Keratinocyte (primary cell): ENCODE data around the gene CCDC85C. TPM values are rescaled to one million over a fixed set of nuclear protein-coding genes. Genes with fewer than 3 reads are reported as not detected.

Experiments used
- DNase-seq: peaks from one replicate; pipeline ENCODE4 v3.0.0-alpha.2; 2011; ENCODE audit warnings: low read depth, missing footprints, low spot score
- FAIRE-seq: peaks from 2 replicates; lab custom pipeline; 2011; peaks lifted over from hg19 to GRCh38; lab: Jason Lieb, UNC
- H2AFZ ChIP-seq: 2 replicates; pipeline ENCODE4 v1.6.0; 2012; ENCODE audit warnings: low read length, control low read depth, inconsistent platforms; ENCODE audit not compliant: control insufficient read depth
- H3K27ac ChIP-seq: 2 replicates; pipeline ENCODE4 v1.5.1; 2011; ENCODE audit warnings: low read length; ENCODE audit not compliant: control insufficient read depth, insufficient read depth
- H3K27me3 ChIP-seq: 3 replicates; pipeline ENCODE4 v1.6.0; 2011; ENCODE audit warnings: low read length; ENCODE audit not compliant: control insufficient read depth, insufficient read depth; ENCODE audit errors: extremely low read depth
- H3K36me3 ChIP-seq, 2 experiments: 2 replicates in 1 of 2; 3 replicates in 1 of 2; pipeline ENCODE4 v1.5.1; 2011; ENCODE audit warnings: low read length in 2 of 2, mild to moderate bottlenecking in 1 of 2; ENCODE audit not compliant: control insufficient read depth in 2 of 2, insufficient read depth in 2 of 2; ENCODE audit errors: extremely low read depth in 1 of 2
- H3K4me1 ChIP-seq: 3 replicates; pipeline ENCODE4 v1.5.1; 2011; ENCODE audit warnings: low read length; ENCODE audit not compliant: control insufficient read depth, insufficient read depth; ENCODE audit errors: extremely low read depth
- H3K4me2 ChIP-seq: 3 replicates; pipeline ENCODE4 v1.6.0; 2011; ENCODE audit warnings: low read depth, low read length; ENCODE audit not compliant: control insufficient read depth, insufficient read depth; ENCODE audit errors: extremely low read depth
- H3K4me3 ChIP-seq, 3 experiments: fragments of 200-600 bp in 1 of 3; sonication (generic) in 1 of 3; 2 replicates in 2 of 3; 3 replicates in 1 of 3; pipeline ENCODE4 v1.5.1; 2011 to 2016; ENCODE audit warnings: low read length in 3 of 3, mild to moderate bottlenecking in 3 of 3, control low read depth in 2 of 3, inconsistent platforms in 1 of 3, low read depth in 1 of 3, mixed read lengths in 1 of 3, mixed run types in 1 of 3, moderate library complexity in 1 of 3; ENCODE audit not compliant: control insufficient read depth in 2 of 3, insufficient read depth in 2 of 3; ENCODE audit errors: extremely low read depth in 1 of 3
- H3K79me2 ChIP-seq: 2 replicates; pipeline ENCODE4 v1.6.0; 2012; ENCODE audit warnings: low read length; ENCODE audit not compliant: control insufficient read depth, insufficient read depth
- H3K9ac ChIP-seq: 3 replicates; pipeline ENCODE4 v1.6.0; 2011; ENCODE audit warnings: low read length; ENCODE audit not compliant: control insufficient read depth, insufficient read depth; ENCODE audit errors: extremely low read depth
- H3K9me1 ChIP-seq: 3 replicates; pipeline ENCODE4 v1.6.0; 2011; ENCODE audit warnings: low read length; ENCODE audit not compliant: control insufficient read depth, insufficient read depth; ENCODE audit errors: extremely low read depth
- H3K9me3 ChIP-seq: 2 replicates; pipeline ENCODE4 v1.5.1; 2012; ENCODE audit warnings: low read depth, low read length; ENCODE audit not compliant: control insufficient read depth
- H4K20me1 ChIP-seq: 3 replicates; pipeline ENCODE4 v1.6.0; 2011; ENCODE audit warnings: low read length; ENCODE audit not compliant: control insufficient read depth, insufficient read depth; ENCODE audit errors: extremely low read depth
- CTCF ChIP-seq, 3 experiments: IDR thresholded peaks in 1 of 3; conservative IDR thresholded peaks in 1 of 3; optimal IDR thresholded peaks in 1 of 3; 2 replicates in 2 of 3; 3 replicates in 1 of 3; pipeline versions ENCODE3 to v1.5.1; 2011; ENCODE audit warnings: low read length in 3 of 3, mild to moderate bottlenecking in 3 of 3, moderate library complexity in 2 of 3, control low read depth in 1 of 3, inconsistent platforms in 1 of 3; ENCODE audit not compliant: insufficient read depth in 2 of 3; ENCODE audit errors: extremely low read depth in 1 of 3
- EZH2 ChIP-seq: IDR thresholded peaks from one replicate; pipeline ENCODE4 v1.6.1; 2012; ENCODE audit warnings: inconsistent platforms, mild to moderate bottlenecking, low read length, moderate library complexity
- dilution Hi-C: fragments of 300-500 bp; cut with MboI; formaldehyde crosslinking; loops from one replicate; pipeline ENCODE4 v1.7.0; 2020; ENCODE audit warnings: low sequenced_read_pairs; ENCODE audit not compliant: extremely low pct_ligation_motif_present
- polyA plus RNA-seq, 5 experiments: library from polyadenylated mRNA; depleted of rRNA in 3 of 5; stranded (reverse) in 3 of 5; stranded (forward) in 1 of 5; unstranded in 1 of 5; fragments of >200 nt; gene quantifications; 1 replicate in 1 of 5; 2 replicates in 3 of 5; 3 replicates in 1 of 5; pipeline versions ENCODE4 v1.2.1 to v1.2.3, GENCODE V29; 2011 to 2012; ENCODE audit warnings: missing spikeins in 2 of 5, low read depth in 1 of 5, low replicate concordance in 1 of 5

Gene CCDC85C
- polyA plus RNA-seq, 1 donor (not counting 4 experiments of a cell fraction or from before 2014, with no cell fraction given): 13.2 TPM

DNA sequence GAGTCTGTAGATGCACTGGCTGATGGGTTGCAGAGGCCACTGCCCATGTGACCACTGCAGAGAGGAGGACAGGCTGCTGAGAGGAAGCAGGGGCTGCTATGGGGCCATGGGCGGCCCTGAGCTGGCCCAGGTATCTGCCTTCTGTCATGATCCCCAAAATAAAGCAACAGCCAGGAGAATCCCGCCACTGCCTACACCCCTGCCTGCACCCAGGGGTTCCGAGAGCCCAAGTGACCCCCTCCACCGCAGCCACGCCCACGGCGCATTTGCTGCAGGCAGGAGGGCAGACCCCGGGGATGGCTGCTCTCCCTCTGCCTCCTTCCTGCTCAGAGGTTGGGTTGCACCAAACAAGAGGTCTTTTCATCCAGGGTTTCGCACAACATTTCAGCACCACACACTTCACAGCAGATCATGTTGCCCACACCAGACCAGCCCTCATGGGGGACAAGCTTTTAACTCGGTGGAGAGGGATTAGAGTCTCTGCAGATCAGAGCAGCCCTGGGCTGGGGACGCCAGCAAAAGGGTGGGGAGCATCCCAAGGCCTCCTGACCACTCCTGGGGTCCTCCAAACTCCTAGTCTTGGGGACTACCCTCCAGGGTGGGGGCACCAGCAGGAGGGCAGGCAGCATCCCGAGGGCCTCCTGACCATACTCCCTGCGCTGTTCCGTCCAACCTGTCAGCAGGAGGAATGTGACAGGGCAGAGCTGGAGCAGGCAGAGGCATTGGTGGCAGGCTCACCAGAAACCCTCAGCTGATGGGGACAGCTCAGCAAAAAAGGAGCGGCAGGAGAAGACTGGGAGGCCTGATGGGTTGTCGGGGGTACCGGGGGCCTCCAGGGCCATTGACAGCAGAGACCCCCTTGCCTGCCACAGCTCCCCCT lies 14.1 kb downstream of the CCDC85C start:
- Histone ChIP-seq H3K9me1 (peaks cover 15% of the 10 kb centered on the region), H3K79me2 (peaks cover 96% of the 10 kb centered on the region), H3K36me3 (peaks cover 0 to 1% of the 10 kb centered on the region in 2 experiments), H3K4me1 (peaks cover 5% of the 10 kb centered on the region), H3K4me3 (no peak overlapping the region), H3K27ac (no peak overlapping the region), H3K27me3 (no peaks in the 10 kb centered on the region), H3K9ac (no peak overlapping the region), H4K20me1 (peaks cover 24% of the 10 kb centered on the region), H2AFZ (no peak overlapping the region), H3K4me2 (no peak overlapping the region), H3K9me3 (no peaks in the 10 kb centered on the region)
- no peak for TF ChIP-seq CTCF (optimal IDR thresholded peaks at IDR 0.05 in 1 of 3, IDR thresholded peaks at IDR 0.05 in 1 of 3, conservative IDR thresholded peaks at IDR 0.05 in 1 of 3; ENCODE audit: extremely low read depth in 1 of 3, insufficient read depth in 2 of 3, low read length in 3 of 3)
- TF ChIP-seq EZH2: no peak
- DNase-seq: no peak
- dilution Hi-C loops: no loop called here
- no peak for FAIRE-seq

DNA sequence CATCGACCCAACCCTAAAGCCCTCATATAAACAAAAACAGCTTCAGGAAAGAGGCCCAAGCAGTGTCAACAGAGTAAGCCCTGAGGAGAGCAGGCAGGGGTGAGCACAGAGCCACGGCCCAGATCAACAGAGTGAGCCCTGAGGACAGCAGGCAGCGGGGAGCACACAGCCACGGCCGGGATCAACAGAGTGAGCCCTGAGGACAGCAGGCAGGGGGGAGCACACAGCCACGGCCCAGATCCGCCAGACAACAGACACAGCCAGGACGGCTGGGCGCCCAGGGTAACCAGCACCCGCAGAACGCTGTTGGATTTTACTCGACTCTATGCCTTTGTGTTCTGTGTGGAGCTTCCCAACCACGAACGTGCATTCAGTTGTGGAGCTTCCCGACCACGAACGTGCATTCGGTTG lies 15.0 kb downstream of the CCDC85C start:
- dilution Hi-C loops: no loop called here
- DNase-seq: no peak
- Histone ChIP-seq H2AFZ (no peak overlapping the region), H4K20me1 (peaks cover 24% of the 10 kb centered on the region), H3K79me2 (peaks cover 96% of the 10 kb centered on the region), H3K27ac (no peak overlapping the region), H3K9ac (no peak overlapping the region), H3K36me3 (peaks cover 0 to 1% of the 10 kb centered on the region in 2 experiments), H3K4me2 (no peak overlapping the region), H3K9me3 (no peaks in the 10 kb centered on the region), H3K4me3 (no peak overlapping the region), H3K9me1 (peaks cover 13% of the 10 kb centered on the region), H3K27me3 (no peaks in the 10 kb centered on the region), H3K4me1 (peaks cover 5% of the 10 kb centered on the region)
- FAIRE-seq: no peak
- TF ChIP-seq EZH2 (no peak), CTCF (optimal IDR thresholded peaks at IDR 0.05 in 1 of 3, IDR thresholded peaks at IDR 0.05 in 1 of 3, conservative IDR thresholded peaks at IDR 0.05 in 1 of 3; ENCODE audit: extremely low read depth in 1 of 3, insufficient read depth in 2 of 3, low read length in 3 of 3) (no peak)
